Spleen (tissue), 11 donors: Measurements from ENCODE around the gene ARHGEF2. TPM values are rescaled to one million over a fixed set of nuclear protein-coding genes. Genes with fewer than 3 reads are reported as not detected.

ENCODE experiments used
- DNase-seq: peaks from one replicate; pipeline ENCODE4 v3.0.0-alpha.2; 2020
- H3K27ac ChIP-seq, 8 donors: fragments of 200-600 bp; sonication (generic) in 7 of 8; 1 replicate in 4 of 8; 2 replicates in 4 of 8; pipeline versions ENCODE4 v1.5.0 to v1.8.0; 2016 to 2021; ENCODE audit warnings: inconsistent platforms in 4 of 8, mild to moderate bottlenecking in 4 of 8, moderate library complexity in 1 of 8
- H3K27me3 ChIP-seq, 7 donors: fragments of 200-600 bp; sonication (generic) in 6 of 7; replicated peaks in 1 of 7; 1 replicate in 4 of 7; 2 replicates in 3 of 7; pipeline versions ENCODE4 v1.5.0 to v1.8.0; 2016 to 2021; ENCODE audit warnings: inconsistent platforms in 3 of 7, mild to moderate bottlenecking in 1 of 7
- H3K36me3 ChIP-seq, 6 donors: fragments of 200-600 bp; sonication (generic) in 5 of 6; 1 replicate in 4 of 6; 2 replicates in 2 of 6; pipeline versions ENCODE4 v1.5.0 to v1.8.0; 2016 to 2021; ENCODE audit warnings: inconsistent platforms in 2 of 6
- H3K4me1 ChIP-seq, 6 donors: fragments of 200-600 bp; sonication (generic) in 5 of 6; 1 replicate in 3 of 6; 2 replicates in 3 of 6; pipeline versions ENCODE4 v1.5.0 to v1.8.0; 2016 to 2021; ENCODE audit warnings: inconsistent platforms in 3 of 6
- H3K4me3 ChIP-seq, 8 donors: fragments of 200-600 bp; sonication (generic) in 7 of 8; 1 replicate in 4 of 8; 2 replicates in 4 of 8; pipeline versions ENCODE4 v1.5.0 to v1.8.0; 2016 to 2021; ENCODE audit warnings: inconsistent platforms in 4 of 8, mild to moderate bottlenecking in 4 of 8, moderate library complexity in 2 of 8
- H3K9me3 ChIP-seq, 8 donors: fragments of 200-600 bp; sonication (generic) in 7 of 8; 1 replicate in 4 of 8; 2 replicates in 4 of 8; pipeline versions ENCODE4 v1.5.0 to v1.8.0; 2016 to 2021; ENCODE audit warnings: inconsistent platforms in 4 of 8
- POLR2A ChIP-seq, 3 donors: fragments of 450-650 bp; IDR thresholded peaks; one replicate each; pipeline ENCODE4 v1.5.1; 2017; ENCODE audit warnings: antibody characterized with exemption in 3 of 3, mild to moderate bottlenecking in 1 of 3
- POLR2AphosphoS5 ChIP-seq, 3 donors: sonication (generic); formaldehyde crosslinking; IDR thresholded peaks; one replicate each; pipeline ENCODE4 v1.5.1; 2017; ENCODE audit warnings: antibody characterized with exemption in 3 of 3
- whole genome bisulfite sequencing, 5 donors: extraction: QIAGEN DNeasy Blood & Tissue Kit in 3 of 5; methylation state at CpG; one replicate each; pipeline versions ENCODE4 v1.1.5 to v1.1.7; 2013 to 2018; 5-methylcytosine and 5-hydroxymethylcytosine counted together
- intact Hi-C: fragments of 100-400 bp; cut with DNase I; formaldehyde crosslinking; loops from one replicate; pipeline ENCODE4 v1.15.0; 2023; ENCODE audit warnings: low total_unique reads
- polyA plus RNA-seq, 3 donors: library from polyadenylated mRNA; stranded (reverse); fragments of 200-250 nt; gene quantifications; one replicate each; pipeline ENCODE4 v1.2.1, GENCODE V29; 2013
- total RNA-seq, 7 donors: library from RNA; depleted of rRNA in 3 of 7; stranded (reverse); fragments of >200 nt in 3 of 7; fragmentation: NEBNext Ultra II Directional in 4 of 7; extraction: Animal tissue kit (Norgen Biotek cat#: 25700) in 4 of 7; gene quantifications; one replicate each; pipeline versions ENCODE4 v1.1.0 to v1.2.1, GENCODE V29; 2016 to 2021
- TF ChIP-seq, protein P1 (sequence below), 11 experiments: fragments of 200-600 bp in 7 of 11; fragments of 450-650 bp in 4 of 11; sonication (generic) in 4 of 11; IDR thresholded peaks in 8 of 11; conservative IDR thresholded peaks in 3 of 11; 1 replicate in 7 of 11; 2 replicates in 4 of 11; pipeline versions ENCODE4 v1.4.0 to v1.8.0; 2016 to 2021; ENCODE audit warnings: antibody characterized with exemption in 11 of 11, inconsistent platforms in 4 of 11, mild to moderate bottlenecking in 1 of 11
- donor health status: healthy with polysubstance abuse.
- donor health status: DM: no; HTN: no; CAD: no; lungs with moderate emphysema.
- donor health status: DM: no; HTN: no; CAD: no.
- donor health status: Bipolar disorder and iron deficiency.
- donor health status: healthy.
- donor health status: DM: no; HTN: no; CAD: no.
- donor health status: DM: yes; HTN: yes; CAD: no.

Gene ARHGEF2
- total and polyA plus RNA-seq, 10 donors: 45.1 to 228 (median 167) TPM

DNA sequence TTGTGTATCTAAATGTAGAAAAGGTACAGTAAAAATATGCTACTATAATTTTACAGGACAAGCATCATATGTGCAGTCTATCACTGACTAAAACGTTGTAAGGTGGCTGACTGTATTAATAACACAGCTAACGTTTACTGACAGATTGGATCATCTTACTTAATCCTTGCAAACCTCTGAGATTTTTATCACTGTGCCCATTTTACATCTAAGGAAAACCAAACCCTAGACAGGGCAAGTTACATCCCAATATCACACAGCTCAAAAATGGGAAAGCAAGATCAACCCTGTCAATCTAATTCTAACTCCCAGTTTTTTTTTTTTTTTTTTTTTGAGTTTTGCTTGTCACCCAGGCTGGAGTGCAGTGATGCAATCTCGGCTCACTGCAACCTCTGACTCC lies 59.7 kb downstream of the ARHGEF2 start:
- no peaks in the 10 kb centered on the region for H3K4me1 ChIP-seq
- H3K4me3 ChIP-seq: no peak overlapping the region
- no peak overlapping the region for H3K27ac ChIP-seq
- DNase-seq: no peak
- no peaks in the 10 kb centered on the region for H3K27me3 ChIP-seq
- H3K36me3 ChIP-seq: peaks cover 6 to 100% (median 98%) of the 10 kb centered on the region in 6 donors
- no peak for TF ChIP-seq POLR2A (IDR thresholded peaks at IDR 0.05)
- no peak for TF ChIP-seq POLR2AphosphoS5 (IDR thresholded peaks at IDR 0.05)
- TF ChIP-seq, protein P1, sequence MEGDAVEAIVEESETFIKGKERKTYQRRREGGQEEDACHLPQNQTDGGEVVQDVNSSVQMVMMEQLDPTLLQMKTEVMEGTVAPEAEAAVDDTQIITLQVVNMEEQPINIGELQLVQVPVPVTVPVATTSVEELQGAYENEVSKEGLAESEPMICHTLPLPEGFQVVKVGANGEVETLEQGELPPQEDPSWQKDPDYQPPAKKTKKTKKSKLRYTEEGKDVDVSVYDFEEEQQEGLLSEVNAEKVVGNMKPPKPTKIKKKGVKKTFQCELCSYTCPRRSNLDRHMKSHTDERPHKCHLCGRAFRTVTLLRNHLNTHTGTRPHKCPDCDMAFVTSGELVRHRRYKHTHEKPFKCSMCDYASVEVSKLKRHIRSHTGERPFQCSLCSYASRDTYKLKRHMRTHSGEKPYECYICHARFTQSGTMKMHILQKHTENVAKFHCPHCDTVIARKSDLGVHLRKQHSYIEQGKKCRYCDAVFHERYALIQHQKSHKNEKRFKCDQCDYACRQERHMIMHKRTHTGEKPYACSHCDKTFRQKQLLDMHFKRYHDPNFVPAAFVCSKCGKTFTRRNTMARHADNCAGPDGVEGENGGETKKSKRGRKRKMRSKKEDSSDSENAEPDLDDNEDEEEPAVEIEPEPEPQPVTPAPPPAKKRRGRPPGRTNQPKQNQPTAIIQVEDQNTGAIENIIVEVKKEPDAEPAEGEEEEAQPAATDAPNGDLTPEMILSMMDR (IDR thresholded peaks at IDR 0.05 in 8 of 11, conservative IDR thresholded peaks at IDR 0.05 in 3 of 11): no peak
- no peaks in the 10 kb centered on the region for H3K9me3 ChIP-seq
- WGBS, 5 donors: 72 to 88% (median 80%) methylated on average over 3 of the region's 3 CpGs
- intact Hi-C loops: no loop called here

DNA sequence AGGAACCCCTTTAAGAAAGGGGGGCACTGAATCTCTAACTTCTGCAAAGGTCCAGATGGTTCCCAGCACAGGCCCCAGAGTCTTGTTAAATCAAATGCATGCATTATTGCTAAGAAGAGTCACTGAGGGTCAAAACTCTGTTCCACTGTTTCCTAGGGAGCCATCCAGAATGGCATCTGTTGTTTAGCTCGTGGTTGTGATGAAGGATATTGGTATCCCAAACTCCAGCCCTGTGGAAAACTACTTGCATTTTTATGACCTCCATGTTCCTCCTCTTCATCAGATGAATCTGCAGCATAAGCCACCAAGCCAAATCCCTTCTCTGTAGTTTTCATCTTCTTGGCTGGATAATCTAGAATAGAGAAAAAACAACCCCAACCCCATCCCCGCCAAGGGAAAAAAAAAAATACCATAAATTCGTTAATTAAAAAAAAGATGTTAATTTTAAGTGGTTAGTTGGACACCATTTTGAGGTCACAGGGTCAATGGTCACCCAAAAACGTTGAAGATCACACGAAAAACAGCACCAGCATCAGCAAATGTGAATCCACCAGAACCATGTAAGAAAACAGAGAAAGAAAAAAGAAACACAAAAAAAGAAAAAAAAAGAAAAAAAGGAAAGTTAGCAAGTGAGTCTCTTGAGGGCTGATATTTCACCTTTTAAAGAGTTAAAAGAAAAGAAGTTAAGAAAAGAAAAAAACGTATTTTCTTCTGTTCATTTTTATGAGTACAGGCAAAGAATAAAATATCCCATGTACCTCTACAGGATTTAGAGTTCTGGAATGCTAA lies 64.2 kb downstream of the ARHGEF2 start:
- H3K4me3 ChIP-seq: no peak overlapping the region
- 75 to 92% (median 81%) methylated on average over 6 of the region's 6 CpGs for WGBS, 5 donors

DNA sequence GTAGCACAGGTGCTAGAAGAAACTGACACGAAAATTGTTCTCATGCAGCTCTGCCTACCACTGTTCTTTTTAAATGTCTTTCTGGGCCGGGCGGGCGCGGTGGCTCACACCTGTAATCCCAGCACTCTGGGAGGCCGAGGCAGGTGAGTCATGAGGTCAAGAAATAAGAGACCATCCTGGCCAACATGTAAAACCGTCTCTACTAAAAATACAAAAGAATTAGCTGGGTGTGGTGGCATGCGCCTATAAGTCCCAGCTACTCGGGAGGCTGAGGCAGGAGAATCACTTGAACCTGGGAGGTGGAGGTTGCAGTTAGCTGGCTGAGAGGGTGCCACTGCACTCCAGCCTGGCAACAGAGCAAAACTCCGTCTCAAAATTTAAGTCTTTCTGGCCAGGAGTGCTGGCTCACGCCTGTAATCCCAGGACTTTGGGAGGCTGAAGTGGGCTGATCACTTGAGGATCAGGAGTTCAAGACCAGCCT lies 66.3 kb downstream of the ARHGEF2 start:
- Histone ChIP-seq H3K36me3 (peaks cover 6 to 83% (median 69%) of the 10 kb centered on the region in 6 donors), H3K27ac (peak overlapping the region; percentile 76 to 94 (median 92)), H3K9me3 (no peaks in the 10 kb centered on the region), H3K4me1 (peaks cover 13 to 44% (median 28%) of the 10 kb centered on the region in 6 donors), H3K27me3 (no peaks in the 10 kb centered on the region), H3K4me3 (peak overlapping the region in 1 of 8 donors; percentile 84)
- TF ChIP-seq POLR2A (IDR thresholded peaks at IDR 0.05) (no peak), POLR2AphosphoS5 (IDR thresholded peaks at IDR 0.05) (peak in 1 of 3 donors; percentile 4)
- intact Hi-C loops: no loop called here
- no peak for DNase-seq
- WGBS, 5 donors: 84 to 92% (median 89%) methylated on average over 10 to 11 of the region's 11 CpGs

More for the DNA sequence above, 64.2 kb downstream of the ARHGEF2 start:
- intact Hi-C loops: no loop called here
- H3K36me3 ChIP-seq: peaks cover 6 to 83% (median 74%) of the 10 kb centered on the region in 6 donors
- H3K27me3 ChIP-seq: no peaks in the 10 kb centered on the region
- H3K27ac ChIP-seq: no peak overlapping the region
- peaks cover 13 to 25% (median 19%) of the 10 kb centered on the region in 6 donors for H3K4me1 ChIP-seq
- H3K9me3 ChIP-seq: no peaks in the 10 kb centered on the region
- TF ChIP-seq POLR2A (IDR thresholded peaks at IDR 0.05): no peak
- TF ChIP-seq, protein P1 (IDR thresholded peaks at IDR 0.05 in 8 of 11, conservative IDR thresholded peaks at IDR 0.05 in 3 of 11): no peak
- no peak for TF ChIP-seq POLR2AphosphoS5 (IDR thresholded peaks at IDR 0.05)
- no peak for DNase-seq

DNA sequence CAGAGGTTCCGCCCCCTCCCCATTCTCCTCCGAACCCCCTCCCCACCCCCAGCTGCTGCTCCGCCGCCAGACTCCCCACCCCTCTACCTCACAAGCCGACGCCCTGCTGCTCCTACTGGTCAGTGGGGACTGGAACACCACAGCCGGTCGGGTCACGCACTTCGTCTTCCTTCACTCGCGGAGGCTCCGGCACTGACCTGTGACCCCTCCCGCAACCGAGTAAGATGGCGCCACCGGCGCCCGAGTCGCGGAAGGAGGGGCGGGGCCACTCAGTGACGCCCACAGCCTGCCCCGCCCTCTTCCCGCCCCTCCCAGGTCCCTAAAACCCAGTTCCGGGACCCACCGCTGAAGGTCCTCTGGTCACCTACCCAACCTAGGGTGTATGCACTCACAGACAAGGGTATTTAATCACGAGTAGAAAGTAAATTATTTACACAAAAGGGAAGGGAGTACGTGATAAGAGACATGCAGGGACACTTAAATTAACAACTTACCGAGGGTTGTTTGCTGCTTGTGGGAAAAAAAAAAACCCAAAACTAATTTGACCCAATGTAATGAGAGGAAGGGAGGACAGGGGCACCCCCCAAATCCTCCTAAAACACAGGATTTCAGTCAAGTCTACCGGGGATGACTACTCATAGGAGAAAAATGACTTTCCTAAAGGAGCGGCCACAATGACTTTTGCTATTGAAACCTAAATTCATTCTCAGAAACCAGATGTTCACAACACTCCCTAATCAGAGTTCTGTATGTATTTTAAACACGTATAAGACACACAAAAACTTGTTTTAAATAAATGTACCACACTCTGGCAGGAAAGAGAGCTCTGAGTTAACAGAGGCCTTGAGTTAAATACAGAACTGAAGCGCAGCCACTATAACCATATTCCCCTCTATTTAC lies 66.9 kb downstream of the ARHGEF2 start, which contains the start of gene RIT1:
Gene RIT1 (minus strand): TSS at position 194 of the 900 bp plus-strand sequence. CDS start 588 bp downstream, outside the sequence.
- Histone ChIP-seq H3K36me3 (peaks cover 6 to 83% (median 70%) of the 10 kb centered on the region in 6 donors), H3K27me3 (no peaks in the 10 kb centered on the region), H3K4me1 (peaks cover 13 to 47% (median 29%) of the 10 kb centered on the region in 6 donors), H3K4me3 (peak within 1 kb of the TSS; percentile 58 to 84 (median 69)), H3K9me3 (no peaks in the 10 kb centered on the region), H3K27ac (peak within 1 kb of the TSS; percentile 76 to 94 (median 92))
- intact Hi-C loops: no loop called here
- TF ChIP-seq, protein P1 (IDR thresholded peaks at IDR 0.05 in 8 of 11, conservative IDR thresholded peaks at IDR 0.05 in 3 of 11): peak in 8 of 11 experiments; percentile 15 to 63 (median 49)
- TF ChIP-seq POLR2A (IDR thresholded peaks at IDR 0.05) (peak in 2 of 3 donors; percentile 15 to 63), POLR2AphosphoS5 (IDR thresholded peaks at IDR 0.05) (peak; percentile 94 to 96 (median 95))
- DNase-seq: peak; percentile 96
- 6 to 14% (median 7%) methylated on average over 16 to 34 of the region's 34 CpGs for WGBS, 5 donors
